NCI-H1436 treated with DMSO at 0.1 percent for 48 hours (cell line): Measurements from ENCODE around the gene MELTF.
"Not testable (repeated sequence)": the region's sequence is repeated elsewhere in the genome, so short reads cannot be mapped to it uniquely, and the experiment has no call there.

Experiments used
- DNase-seq: peaks from one replicate; lab custom pipeline; 2025; lab: John Stamatoyannopoulos, UW

MELTF gene

DNA sequence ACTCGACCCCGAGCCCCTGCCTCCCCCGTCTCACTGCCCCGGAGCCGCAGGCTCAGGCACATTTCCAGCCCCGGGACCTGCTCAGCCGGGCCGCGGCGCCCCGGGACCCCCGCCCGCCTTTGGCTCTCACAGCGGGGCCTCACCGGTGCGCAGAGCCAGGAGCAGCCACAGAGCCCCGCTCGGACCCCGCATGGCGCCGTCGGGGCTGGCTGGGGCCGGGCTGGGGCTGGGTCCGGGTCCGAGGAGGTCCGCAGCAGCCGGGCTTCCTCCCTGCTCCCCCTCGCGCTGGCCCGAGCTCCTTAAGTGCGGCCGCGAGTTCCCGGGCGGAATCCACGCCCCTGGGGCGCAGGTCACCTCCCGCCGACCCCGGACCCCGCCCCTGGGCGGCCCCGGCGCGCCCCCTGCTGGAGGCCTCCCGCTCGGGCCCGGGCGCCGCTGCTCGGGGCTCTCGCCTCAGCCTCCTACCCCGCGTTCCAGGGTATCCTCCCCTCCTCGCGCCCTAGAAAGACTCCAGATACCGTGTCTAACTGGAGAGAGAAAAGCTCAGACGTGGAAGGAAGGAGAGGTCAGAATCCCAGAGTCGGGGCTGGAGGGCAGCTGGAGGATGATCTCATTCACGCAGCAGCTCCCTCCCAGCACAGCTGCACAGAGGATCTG is at the start of gene MELTF:
MELTF (minus strand) TSS at position 307 of the 657 bp plus-strand sequence; CDS start at position 192, 115 bp downstream.
- no peak for DNase-seq

DNA sequence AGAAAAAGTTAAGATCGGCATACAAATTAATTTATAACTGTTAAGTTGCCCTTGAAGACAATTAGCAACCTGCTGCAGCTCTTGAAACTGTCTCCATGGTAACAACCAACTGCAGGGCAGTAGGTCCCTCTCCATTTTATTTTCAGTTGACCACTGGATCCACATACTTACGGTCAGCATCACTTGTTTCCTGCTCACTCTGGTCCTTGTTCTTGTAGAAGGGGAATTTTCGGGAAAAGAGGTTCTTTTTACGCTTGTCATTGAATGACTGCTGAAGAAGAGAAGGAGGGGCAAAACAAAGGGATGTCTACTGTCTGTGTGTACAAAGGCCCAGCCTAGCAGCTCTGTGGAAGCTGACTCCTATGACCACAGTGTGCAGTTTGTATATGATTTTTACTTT is 46.8 kb upstream of the MELTF start:
- DNase-seq, result no peak

DNA sequence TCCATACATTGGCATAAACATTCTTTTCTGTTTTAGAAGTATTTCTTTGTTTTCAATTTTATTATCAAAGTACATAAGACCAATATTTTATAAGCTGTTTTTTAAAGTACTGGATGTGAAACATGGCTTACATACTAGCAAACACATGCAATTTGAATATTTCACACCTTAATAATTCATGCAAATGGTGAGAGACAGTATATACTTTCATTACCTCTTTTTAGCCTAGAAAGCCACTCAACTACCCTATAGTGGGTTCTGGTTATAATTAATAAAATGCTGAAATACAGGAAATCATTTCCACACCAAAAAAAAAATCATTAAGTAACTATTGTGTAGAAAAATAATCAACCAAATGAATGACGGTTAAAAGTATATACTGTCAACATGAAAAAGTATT is 38.5 kb upstream of the MELTF start:
- DNase-seq, result no peak

DNA sequence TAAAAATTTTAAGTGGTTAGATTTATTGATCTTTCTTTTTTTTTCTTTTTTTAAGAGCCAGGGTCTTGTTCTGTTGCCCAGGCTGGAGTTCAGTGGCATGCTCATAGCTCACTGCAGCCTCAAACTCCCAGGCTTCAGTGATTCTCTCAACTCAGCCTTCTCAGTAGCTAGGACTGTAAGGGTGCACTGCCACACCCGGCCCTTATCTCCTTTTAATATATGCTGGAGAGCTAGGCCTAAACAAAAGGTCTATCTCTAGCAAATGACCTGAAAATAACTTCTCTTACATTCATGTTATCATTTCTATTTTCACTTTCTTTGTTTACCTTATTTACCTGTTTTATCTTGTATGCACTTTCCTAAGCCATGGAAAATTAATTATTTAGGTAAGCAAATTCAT is 35.2 kb upstream of the MELTF start:
- DNase-seq, result no peak

DNA sequence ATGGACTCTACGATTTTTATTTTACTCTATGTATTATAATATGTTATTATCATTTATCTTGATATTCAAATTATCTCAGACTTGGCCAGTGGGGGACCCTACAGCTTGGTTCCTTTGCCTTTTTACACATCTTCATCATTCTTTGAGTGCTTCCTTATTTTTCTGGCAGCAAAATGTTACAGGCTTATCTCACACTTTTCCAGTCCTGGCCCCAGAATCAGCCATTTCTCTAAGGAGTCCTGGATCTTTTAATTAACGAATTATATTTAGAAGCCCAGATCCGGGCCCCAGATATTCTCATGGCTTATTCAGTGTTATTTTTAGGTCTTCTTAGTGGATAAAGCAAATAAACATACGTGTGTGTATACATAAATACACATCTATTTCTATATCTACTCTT is 32.8 kb upstream of the MELTF start:
- DNase-seq, result no peak

DNA sequence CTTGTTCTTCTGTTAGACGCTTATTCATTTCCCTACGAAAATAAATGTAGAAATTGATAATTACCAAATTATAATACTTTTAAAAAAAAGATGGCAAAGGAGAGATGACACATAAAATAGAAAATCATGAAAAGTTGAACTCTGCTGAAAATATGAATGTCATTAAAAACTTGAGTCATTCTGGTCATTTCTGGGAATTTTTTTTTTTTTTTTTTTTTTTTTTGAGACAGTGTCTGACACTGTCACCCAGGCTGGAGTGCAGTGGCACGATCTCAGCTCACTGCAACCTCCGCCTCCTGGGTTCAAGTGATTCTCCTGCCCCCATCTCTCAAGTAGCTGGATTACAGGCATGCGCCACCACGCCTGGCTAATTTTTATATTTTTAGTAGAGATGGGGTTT is 22.0 kb upstream of the MELTF start:
- not testable (repeated sequence) for DNase-seq

DNA sequence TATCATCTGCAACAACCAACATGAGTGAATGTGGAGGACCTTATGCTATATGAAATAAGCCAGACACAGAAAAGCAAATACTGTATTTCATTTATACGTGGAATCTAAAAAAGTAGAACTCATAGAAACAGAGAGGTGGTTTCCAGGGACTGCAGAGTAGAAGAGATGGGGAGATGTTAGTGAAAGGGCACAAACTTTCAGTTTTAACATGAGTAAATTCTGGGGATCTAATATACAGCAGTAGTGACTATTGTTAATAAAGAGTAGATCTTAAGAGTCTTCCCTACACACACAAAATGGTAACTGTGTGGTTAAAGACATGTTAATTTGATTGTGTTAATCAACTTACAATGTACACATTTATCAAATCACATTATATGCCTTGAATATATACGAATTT is 20.9 kb upstream of the MELTF start:
- no peak for DNase-seq

DNA sequence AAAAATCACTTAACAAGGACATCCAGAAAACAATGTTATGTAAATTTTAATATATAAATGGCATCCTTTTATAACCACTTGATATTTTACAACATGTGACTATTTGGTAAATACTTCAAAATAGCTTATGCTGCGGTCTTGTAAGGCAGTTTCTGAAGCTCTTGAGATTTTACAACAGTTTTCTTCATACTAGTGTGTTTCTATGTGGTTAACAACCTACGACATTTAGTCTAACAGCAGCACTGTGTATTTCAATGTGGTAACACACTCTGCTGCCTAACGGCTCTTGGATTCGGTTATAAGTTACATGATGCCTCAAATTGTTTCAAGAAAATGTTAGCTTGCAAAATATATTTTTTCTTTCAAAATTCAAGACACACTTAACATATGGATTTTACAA is 12.9 kb upstream of the MELTF start:
- DNase-seq, result no peak

DNA sequence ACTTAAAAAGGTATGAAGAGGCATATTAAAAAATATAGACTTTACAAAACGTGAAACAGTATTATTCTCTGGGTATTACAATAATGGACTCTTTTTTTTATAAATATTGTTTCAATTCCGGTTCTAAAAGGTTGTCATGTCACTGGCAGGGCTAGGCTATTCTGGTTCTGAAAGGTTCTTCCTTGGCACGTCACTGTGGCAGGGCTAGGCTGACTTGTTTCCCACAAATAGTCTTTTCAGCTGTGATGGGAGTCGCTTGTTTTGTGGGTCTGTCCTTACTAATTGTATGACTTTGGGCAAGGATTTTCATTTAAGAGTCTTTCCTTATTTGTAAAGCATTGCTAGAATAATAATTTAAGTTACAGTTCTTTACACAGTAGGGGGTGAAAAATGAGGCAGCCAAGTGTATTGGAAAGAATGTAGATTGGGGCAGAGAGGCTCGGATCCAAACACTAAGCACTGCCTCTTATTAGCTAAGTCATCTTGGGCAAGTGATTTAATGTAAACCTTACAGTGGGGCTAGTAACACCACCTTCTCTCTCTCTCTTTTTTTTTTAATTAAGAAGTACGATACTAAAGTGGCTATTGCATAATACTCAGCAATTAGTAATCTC is 12.4 kb upstream of the MELTF start:
- DNase-seq, result no peak

DNA sequence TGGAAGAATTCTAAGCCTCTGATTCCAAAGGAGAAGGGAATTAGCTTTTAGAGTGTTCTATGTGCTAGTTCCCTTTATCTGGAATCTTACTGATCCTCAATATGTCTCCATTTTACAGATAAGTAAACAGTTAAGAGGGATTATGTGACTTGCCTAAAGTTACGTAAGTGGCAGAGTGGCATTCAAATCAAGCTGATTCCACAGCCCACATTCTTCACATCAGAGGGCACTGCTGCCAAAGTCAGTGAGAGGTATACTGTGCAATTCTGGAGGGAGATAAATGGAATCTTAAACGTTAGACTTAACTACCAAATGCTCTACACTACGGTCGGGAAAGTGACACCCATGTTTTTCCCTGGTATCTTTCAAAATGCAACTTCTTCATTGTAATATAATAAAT is 11.0 kb upstream of the MELTF start:
- DNase-seq, result no peak

DNA sequence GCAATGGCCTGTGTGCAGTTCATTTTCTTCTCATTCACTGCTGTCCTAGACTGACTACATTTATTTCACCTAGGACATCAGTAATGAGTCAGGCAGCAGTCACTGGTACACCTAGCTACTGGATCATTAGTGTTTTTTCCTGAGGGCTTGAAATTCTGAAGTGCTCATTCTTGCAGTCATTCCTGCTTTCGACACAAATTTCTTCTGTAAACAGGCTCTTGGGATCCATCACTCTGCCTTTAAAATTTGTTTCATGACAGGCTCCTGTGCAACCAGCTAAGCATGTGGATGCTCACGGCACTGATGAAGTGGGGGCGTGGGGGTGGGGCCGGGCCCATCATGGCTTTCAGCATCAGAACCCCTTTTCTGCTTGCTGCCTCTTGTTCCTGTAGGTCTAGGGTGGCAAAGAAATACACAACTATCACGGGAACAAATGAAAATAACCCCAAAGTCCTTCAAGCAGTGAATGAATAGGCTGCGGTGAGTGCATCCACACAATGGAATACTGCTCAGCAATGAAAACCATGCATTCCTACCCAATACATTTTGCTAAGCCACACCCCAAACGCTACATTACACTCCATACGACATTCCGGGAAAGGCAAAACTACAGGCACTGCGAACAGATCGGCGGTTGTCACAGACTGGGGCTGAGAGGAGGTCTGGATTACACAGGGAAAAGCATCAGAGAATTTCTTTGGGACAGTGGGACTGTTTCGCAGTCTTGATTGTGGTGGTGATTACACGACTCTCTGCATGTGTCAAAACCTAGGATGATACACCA is 9.3 kb upstream of the MELTF start:
- no peak for DNase-seq

DNA sequence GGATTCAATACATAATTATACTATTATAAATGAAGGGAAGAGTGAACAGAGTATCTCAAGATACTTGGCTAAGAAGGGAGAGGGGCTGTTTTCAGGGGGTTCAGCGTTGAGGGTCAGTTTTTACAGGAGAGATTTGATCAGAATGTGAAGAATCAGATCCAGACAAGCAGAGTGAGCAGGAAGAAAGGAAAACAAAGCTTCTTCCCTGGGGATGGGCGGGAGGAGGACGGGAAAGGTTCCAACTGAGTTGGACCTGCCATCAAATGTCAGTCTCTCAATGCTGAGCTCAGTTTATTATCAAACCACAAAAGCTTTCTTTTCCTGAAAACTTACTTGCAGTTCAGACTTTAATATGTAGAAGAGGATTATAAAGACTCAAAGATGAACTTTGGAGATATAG is 6.0 kb upstream of the MELTF start:
- DNase-seq, result no peak

DNA sequence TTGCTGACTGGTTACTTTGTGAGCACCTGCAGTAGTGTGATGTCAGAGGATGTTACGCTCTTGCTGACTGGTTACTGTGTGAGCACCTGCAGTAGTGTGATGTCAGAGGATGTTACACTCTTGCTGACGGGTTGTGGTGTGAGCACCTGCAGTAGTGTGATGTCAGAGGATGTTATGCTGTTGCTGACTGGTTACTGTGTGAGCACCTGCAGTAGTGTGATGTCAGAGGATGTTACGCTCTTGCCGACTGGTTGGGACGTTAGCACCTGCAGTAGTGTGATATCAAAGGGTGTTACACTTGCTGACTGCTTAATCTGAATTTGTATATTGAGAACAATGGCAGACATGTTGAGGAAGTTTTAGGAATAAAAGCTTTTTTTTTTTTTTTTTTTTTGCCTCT is 5.2 kb upstream of the MELTF start:
- not testable (repeated sequence) for DNase-seq

DNA sequence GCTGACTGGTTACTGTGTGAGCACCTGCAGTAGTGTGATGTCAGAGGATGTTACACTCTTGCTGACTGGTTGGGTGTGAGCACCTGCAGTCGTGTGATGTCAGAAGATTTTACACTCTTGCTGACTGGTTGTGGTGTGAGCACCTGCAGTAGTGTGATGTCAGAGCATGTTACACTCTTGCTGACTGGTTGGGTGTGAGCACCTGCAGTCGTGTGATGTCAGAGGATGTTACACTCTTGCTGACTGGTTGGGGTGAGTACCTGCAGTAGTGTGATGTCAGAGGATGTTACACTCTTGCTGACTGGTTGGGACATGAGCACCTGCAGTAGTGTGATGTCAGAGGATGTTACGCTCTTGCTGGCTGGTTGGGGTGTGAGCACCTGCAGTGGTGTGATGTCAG is 4.1 kb upstream of the MELTF start:
- DNase-seq, result not testable (repeated sequence)

DNA sequence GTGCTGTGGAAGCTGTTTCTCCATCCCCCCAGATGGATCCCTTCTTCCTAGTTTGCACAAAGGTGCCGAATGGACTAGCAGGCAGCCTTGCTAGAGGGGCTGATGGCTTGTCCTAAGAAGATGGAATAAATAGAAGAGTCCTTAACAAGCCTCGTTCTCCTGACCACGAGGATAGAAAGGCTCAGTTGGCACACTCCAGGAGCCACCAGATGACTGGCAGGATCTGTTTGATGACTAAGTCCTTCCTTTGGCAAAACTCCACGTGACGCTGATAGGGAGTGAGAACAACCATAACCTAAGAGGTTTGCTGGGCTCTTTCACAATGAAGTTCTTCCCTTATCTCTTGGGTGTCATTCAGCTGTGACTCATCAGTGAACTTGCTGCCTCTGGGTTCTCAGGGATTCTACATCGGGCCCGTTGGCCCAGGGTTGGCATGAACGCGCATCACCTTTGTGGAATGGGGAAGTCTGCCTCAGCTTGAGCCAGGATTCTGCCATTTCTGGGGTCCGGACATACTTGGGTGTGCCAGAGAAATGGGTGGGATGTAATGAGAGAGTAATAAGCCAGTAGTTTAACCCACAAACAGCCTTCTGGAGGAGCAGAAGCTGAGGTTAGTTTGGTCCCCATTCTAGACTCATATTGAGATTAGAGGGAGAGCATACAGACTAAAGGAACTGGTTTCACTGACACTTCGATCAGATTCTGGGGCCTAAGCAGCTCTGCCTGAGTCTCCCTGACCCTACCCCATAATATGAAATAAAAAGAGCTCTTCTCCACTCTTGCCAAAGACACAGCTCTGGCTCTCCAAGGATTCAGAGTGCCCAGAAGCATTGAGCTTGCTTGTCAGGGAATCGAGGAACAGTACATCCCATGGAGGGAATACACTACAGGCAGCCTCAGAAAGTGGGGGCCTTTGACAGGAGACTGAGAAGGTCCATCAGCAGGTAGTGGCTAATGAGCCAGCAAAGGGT is 2.0 kb upstream of the MELTF start:
- no peak for DNase-seq

DNA sequence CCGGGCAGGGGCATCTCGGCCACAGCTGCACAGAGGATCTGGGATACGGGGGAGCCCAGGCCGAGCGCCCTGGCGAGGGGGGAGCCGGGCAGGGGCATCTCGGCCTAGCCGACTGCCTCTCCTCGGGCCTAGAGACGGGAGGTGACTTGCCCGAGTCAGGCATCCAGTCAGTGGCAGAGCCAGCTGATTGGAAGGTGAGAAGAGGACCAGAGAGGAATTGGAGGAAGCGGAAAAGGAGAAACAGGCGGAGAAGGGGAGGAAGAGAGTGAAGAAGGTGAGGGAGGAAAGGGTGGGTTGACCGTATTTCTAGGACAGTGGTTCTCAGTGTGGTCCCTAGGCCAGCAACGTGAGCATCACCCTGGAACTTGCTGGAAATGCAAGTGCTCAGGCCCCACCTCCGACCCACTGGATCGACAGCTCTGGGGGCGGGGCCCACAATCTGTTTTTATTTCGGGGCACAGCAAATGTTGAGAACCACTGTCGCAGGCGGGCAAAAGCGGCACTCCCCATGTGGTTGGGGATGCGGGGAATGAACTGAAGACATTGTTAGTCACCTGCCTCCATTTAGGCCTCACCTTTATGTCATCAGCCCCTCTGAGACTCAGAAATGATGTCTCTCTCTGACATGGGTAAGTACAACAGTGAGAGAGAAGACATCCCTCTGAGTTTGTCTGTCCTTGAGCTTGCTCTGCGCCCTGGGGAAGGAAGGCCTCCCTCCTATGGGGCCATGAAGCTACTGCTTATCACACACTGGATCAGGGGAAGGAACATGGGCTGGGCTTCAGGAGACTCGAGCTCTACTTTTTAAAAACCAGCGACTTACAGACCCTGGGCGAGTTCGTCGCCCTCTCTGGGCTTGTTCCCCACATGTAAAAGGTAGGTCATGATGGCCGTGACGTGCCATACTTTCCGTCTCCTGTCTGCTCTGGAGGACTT is 1.0 kb upstream of the MELTF start:
- no peak for DNase-seq

DNA sequence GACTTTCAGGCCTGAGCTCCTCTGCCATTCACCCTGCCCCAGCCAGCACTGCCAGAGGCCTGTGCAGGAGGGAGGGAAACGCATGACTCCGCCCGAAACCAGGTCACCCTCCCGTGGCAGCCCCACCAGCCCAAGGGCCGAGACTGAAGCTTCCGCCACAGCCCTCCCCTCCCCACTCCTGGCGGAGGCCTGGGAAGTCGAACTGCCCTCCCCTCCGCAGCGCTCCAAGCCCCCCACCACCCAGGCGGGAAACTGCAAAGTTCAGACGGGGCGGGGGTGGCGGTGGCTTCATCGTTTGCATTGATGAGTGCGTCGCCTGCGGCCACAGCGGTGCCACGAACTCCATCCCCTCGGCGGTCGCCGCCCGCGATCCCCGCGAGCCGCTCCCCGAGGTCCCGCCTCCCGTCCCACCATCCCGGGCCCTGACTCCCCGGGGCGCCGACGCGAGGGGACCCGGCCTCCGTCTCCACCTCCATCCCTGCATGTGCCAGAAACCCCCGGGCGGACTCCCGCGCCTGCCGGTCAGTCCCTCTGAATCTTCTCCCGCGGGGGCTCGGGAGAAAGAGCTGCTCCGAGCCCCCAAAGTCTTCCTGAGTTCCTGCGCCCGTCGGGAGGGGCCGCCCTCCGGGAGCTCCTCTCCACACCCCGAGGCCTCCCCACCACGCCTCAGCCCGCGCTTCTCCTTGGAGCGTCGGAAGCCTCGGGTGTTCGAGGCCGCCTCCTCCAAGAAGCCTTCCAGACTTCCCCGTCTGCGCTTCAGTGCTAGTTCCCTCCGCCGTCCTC is 698 bp downstream of the MELTF start:
- no peak for DNase-seq

DNA sequence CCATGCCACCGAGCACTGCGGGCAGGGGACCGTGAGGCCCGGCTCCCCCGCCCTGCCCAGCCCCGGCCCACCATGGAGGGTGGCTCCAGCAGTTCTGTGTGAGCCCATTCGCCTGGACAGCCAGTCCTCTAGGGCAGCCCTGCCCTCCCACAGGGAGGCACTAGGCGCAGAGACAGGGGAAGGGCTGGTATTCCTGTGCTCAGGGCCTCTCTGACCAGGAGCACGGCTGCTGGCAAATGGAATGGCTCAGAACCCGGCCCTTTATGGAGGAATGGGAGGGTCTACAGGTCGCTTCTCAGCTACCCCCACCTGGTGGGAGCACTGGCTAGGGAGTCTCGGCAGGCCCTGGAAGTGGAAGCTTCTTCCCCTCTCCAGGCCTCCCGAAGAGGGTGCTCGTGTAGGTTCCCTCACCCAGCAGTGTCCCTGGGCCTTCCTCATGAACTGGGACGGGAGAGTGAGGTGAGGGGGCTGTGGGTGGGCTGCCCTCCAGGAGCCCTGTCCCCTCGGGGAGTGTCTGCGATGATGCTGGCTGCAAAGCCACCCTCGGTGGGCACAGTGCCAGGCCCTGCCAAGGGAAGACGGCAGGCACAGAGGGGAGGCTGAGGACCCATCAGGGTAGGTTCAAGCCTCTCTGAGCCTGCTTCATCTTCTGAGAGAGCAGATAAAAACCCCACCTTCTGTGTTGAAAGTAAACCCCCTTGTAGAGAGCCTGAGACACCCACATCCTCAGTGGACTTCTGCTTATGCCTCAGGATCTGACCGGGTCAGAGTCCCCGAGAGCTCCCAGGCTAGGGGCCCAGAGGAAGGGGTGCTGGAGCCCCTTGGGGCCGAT is 1.5 kb downstream of the MELTF start:
- no peak for DNase-seq

DNA sequence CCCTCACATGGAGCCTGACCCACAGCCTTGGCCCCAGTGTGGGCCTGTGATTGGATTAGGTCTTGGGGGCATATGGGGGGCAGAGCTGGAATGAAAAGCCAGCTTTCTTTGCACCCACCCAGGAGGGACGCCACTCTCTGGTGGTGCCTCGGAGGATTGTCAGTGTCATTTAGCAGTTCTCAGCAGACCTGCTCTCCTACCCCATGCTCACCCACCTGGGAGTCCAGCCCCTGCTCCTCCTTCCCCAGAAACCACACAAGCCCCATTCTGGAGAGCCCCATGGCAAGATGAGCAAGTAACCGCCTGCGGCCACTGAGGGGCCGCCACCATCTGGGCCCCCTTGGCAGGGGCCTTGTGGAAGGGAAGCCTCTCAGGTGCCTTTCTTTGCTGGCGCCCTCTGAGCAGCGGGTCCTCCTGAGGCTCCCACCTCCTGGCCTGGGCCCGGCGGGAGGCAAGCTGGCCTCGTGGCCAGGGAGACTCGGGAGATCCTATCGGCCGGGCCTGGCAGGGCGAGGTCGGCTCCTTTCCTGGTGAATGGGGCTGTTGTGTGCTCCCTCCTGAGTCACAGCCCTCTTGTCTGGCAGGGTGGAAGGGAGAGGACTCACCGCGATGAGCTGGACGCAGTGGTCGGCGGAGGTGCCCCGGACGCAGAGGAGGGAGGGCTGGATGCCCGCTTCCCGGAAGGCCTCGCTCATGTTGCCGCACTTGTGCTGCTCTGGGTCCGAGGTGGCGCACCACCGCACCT is 2.3 kb downstream of the MELTF start:
- no peak for DNase-seq
